RWPE2 (cell line): ENCODE results near the gene RLIM.

Experiments
- ATAC-seq: fragments of 200-7000 bp; cut with Tn5 transposase; 3 replicates; pipeline ENCODE4 v1.9.1; 2021; ENCODE audit warnings: low read depth
- DNase-seq: peaks from one replicate; pipeline ENCODE4 v3.0.0-alpha.2; 2020; ENCODE audit warnings: low spot score
- H3K27ac ChIP-seq: fragments of 450-650 bp; 2 replicates; pipeline ENCODE4 v1.5.1; 2017; ENCODE audit warnings: mild to moderate bottlenecking; ENCODE audit not compliant: poor library complexity, severe bottlenecking
- H3K27me3 ChIP-seq: fragments of 250-450 bp; sonication (Bioruptor Pico); 2 replicates; pipeline ENCODE4 v1.5.1; 2021; ENCODE audit warnings: mild to moderate bottlenecking, moderate library complexity; ENCODE audit not compliant: insufficient read depth, poor library complexity, severe bottlenecking
- H3K36me3 ChIP-seq: fragments of 250-450 bp; sonication (Bioruptor Pico); 2 replicates; pipeline ENCODE4 v1.5.1; 2020; ENCODE audit warnings: low read depth, mild to moderate bottlenecking, moderate library complexity
- H3K4me1 ChIP-seq: fragments of 250-450 bp; sonication (Bioruptor Pico); 2 replicates; pipeline ENCODE4 v1.5.1; 2021; ENCODE audit warnings: mild to moderate bottlenecking, moderate library complexity; ENCODE audit not compliant: insufficient read depth, poor library complexity, severe bottlenecking
- H3K4me3 ChIP-seq: fragments of 250-450 bp; sonication (Bioruptor Pico); 2 replicates; pipeline ENCODE4 v1.5.1; 2021; ENCODE audit warnings: mild to moderate bottlenecking, moderate library complexity; ENCODE audit not compliant: severe bottlenecking
- H3K9me3 ChIP-seq: fragments of 250-450 bp; sonication (Bioruptor Pico); 2 replicates; pipeline ENCODE4 v1.5.1; 2021; ENCODE audit warnings: mild to moderate bottlenecking, moderate library complexity; ENCODE audit not compliant: severe bottlenecking
- CTCF ChIP-seq: fragments of 450-650 bp; IDR thresholded peaks from one replicate; pipeline ENCODE4 v1.5.1; 2017; ENCODE audit warnings: mild to moderate bottlenecking, moderate library complexity; ENCODE audit not compliant: poor library complexity, severe bottlenecking

RLIM gene

GRCh38 chrX:74585766-74586165 lies 28.7 kb downstream of the RLIM start:
- TF ChIP-seq CTCF: no peak
- no peaks in the 10 kb centered on the region for H3K27me3 ChIP-seq
- no peaks in the 10 kb centered on the region for H3K4me1 ChIP-seq
- H3K9me3 ChIP-seq: no peaks in the 10 kb centered on the region
- no peak overlapping the region for H3K4me3 ChIP-seq
- no peak overlapping the region for H3K27ac ChIP-seq
- DNase-seq: no peak
- no peak for ATAC-seq
- peaks cover 10% of the 10 kb centered on the region; the same call in 1 of the 2 replicates for H3K36me3 ChIP-seq

GRCh38 chrX:74579597-74580198 lies 34.7 kb downstream of the RLIM start:
- no peak for ATAC-seq
- H3K4me3 ChIP-seq: no peak overlapping the region

GRCh38 chrX:74578137-74578536 lies 36.3 kb downstream of the RLIM start:
- no peak for DNase-seq
- Histone ChIP-seq H3K9me3 (no peaks in the 10 kb centered on the region), H3K27ac (no peak overlapping the region), H3K4me1 (no peaks in the 10 kb centered on the region), H3K27me3 (no peaks in the 10 kb centered on the region), H3K36me3 (no peaks in the 10 kb centered on the region), H3K4me3 (no peak overlapping the region)
- ATAC-seq: no peak
- no peak for TF ChIP-seq CTCF

More at GRCh38 chrX:74579597-74580198, 34.7 kb downstream of the RLIM start:
- DNase-seq: no peak
- Histone ChIP-seq H3K9me3 (no peaks in the 10 kb centered on the region), H3K4me1 (no peaks in the 10 kb centered on the region), H3K36me3 (no peaks in the 10 kb centered on the region), H3K27ac (no peak overlapping the region), H3K27me3 (no peaks in the 10 kb centered on the region)
- TF ChIP-seq CTCF: no peak

- Histone ChIP-seq H3K4me1 (no peaks in the 10 kb centered on the region), H3K4me3 (no peak overlapping the region), H3K27ac (no peak overlapping the region), H3K36me3 (no peaks in the 10 kb centered on the region), H3K27me3 (no peaks in the 10 kb centered on the region), H3K9me3 (no peaks in the 10 kb centered on the region)
- no peak for DNase-seq
- TF ChIP-seq CTCF: no peak
- ATAC-seq: no peak
Observed at GRCh38 chrX:74557378-74557777, 57.0 kb downstream of the RLIM start.

GRCh38 chrX:74551934-74552333 lies 62.5 kb downstream of the RLIM start:
- TF ChIP-seq CTCF: no peak
- Histone ChIP-seq H3K36me3 (no peaks in the 10 kb centered on the region), H3K4me1 (no peaks in the 10 kb centered on the region), H3K27me3 (no peaks in the 10 kb centered on the region), H3K4me3 (no peak overlapping the region), H3K9me3 (no peaks in the 10 kb centered on the region), H3K27ac (no peak overlapping the region)
- DNase-seq: no peak
- no peak for ATAC-seq
